Measurements from ENCODE around the gene PIP5K1B.

DNA sequence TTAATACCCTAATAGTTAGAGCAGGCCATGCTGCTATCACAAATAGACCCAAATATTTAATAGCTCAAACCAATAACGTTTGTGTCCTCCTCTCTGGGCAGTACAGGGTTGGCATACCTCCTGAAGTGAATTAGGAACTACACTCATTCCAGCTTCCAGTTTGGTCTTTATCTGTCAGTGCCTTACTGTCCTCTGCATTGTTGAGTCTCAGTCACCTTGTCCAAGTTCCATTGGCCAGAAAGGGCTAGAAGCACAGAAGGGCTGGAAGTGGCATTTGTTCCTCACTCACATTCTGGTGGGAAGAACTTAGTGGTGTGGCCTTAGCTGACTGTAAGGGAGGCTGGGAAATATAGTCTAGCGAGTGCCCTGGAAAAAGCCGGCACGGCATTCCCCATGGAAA, 341.7 kb downstream of the PIP5K1B start:
- TF ChIP-seq, protein P1, sequence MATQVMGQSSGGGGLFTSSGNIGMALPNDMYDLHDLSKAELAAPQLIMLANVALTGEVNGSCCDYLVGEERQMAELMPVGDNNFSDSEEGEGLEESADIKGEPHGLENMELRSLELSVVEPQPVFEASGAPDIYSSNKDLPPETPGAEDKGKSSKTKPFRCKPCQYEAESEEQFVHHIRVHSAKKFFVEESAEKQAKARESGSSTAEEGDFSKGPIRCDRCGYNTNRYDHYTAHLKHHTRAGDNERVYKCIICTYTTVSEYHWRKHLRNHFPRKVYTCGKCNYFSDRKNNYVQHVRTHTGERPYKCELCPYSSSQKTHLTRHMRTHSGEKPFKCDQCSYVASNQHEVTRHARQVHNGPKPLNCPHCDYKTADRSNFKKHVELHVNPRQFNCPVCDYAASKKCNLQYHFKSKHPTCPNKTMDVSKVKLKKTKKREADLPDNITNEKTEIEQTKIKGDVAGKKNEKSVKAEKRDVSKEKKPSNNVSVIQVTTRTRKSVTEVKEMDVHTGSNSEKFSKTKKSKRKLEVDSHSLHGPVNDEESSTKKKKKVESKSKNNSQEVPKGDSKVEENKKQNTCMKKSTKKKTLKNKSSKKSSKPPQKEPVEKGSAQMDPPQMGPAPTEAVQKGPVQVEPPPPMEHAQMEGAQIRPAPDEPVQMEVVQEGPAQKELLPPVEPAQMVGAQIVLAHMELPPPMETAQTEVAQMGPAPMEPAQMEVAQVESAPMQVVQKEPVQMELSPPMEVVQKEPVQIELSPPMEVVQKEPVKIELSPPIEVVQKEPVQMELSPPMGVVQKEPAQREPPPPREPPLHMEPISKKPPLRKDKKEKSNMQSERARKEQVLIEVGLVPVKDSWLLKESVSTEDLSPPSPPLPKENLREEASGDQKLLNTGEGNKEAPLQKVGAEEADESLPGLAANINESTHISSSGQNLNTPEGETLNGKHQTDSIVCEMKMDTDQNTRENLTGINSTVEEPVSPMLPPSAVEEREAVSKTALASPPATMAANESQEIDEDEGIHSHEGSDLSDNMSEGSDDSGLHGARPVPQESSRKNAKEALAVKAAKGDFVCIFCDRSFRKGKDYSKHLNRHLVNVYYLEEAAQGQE (IDR thresholded peaks at IDR 0.05; ENCODE audit: insufficient read depth in 1 of 2, low read depth in 2 of 2, low read length in 2 of 2): no peak
- TF ChIP-seq POLR2AphosphoS5 (IDR thresholded peaks at IDR 0.05; ENCODE audit: low read depth, low read length) (no peak), SIN3A (IDR thresholded peaks at IDR 0.05; ENCODE audit: borderline replicate concordance, insufficient read depth, low read length) (no peak)

Measured in PFSK-1 (cell line).